RWPE2 (cell line): ENCODE results near the gene GADD45A.
A peak's percentile ranks its signal among the peaks of the same experiment; 100 is the strongest.

Experiments used
- ATAC-seq: fragments of 200-7000 bp; cut with Tn5 transposase; 3 replicates; pipeline ENCODE4 v1.9.1; 2021; ENCODE audit warnings: low read depth
- DNase-seq: peaks from one replicate; pipeline ENCODE4 v3.0.0-alpha.2; 2020; ENCODE audit warnings: low spot score
- H3K27ac ChIP-seq: fragments of 450-650 bp; 2 replicates; pipeline ENCODE4 v1.5.1; 2017; ENCODE audit warnings: mild to moderate bottlenecking; ENCODE audit not compliant: poor library complexity, severe bottlenecking
- H3K27me3 ChIP-seq: fragments of 250-450 bp; sonication (Bioruptor Pico); 2 replicates; pipeline ENCODE4 v1.5.1; 2021; ENCODE audit warnings: mild to moderate bottlenecking, moderate library complexity; ENCODE audit not compliant: insufficient read depth, poor library complexity, severe bottlenecking
- H3K36me3 ChIP-seq: fragments of 250-450 bp; sonication (Bioruptor Pico); 2 replicates; pipeline ENCODE4 v1.5.1; 2020; ENCODE audit warnings: low read depth, mild to moderate bottlenecking, moderate library complexity
- H3K4me1 ChIP-seq: fragments of 250-450 bp; sonication (Bioruptor Pico); 2 replicates; pipeline ENCODE4 v1.5.1; 2021; ENCODE audit warnings: mild to moderate bottlenecking, moderate library complexity; ENCODE audit not compliant: insufficient read depth, poor library complexity, severe bottlenecking
- H3K4me3 ChIP-seq: fragments of 250-450 bp; sonication (Bioruptor Pico); 2 replicates; pipeline ENCODE4 v1.5.1; 2021; ENCODE audit warnings: mild to moderate bottlenecking, moderate library complexity; ENCODE audit not compliant: severe bottlenecking
- H3K9me3 ChIP-seq: fragments of 250-450 bp; sonication (Bioruptor Pico); 2 replicates; pipeline ENCODE4 v1.5.1; 2021; ENCODE audit warnings: mild to moderate bottlenecking, moderate library complexity; ENCODE audit not compliant: severe bottlenecking
- CTCF ChIP-seq: fragments of 450-650 bp; IDR thresholded peaks from one replicate; pipeline ENCODE4 v1.5.1; 2017; ENCODE audit warnings: mild to moderate bottlenecking, moderate library complexity; ENCODE audit not compliant: poor library complexity, severe bottlenecking

The GADD45A gene

GRCh38 chr1:67735806-67736627, 51.0 kb downstream of the GADD45A start:
- Histone ChIP-seq H3K27ac (peak overlapping the region; percentile 76), H3K27me3 (no peaks in the 10 kb centered on the region), H3K4me3 (no peak overlapping the region), H3K4me1 (peaks cover 29% of the 10 kb centered on the region), H3K9me3 (no peaks in the 10 kb centered on the region), H3K36me3 (peaks cover 9% of the 10 kb centered on the region)
- ATAC-seq (peak; percentile 92), DNase-seq (peak; percentile 72)
- no peak for TF ChIP-seq CTCF

GRCh38 chr1:67736750-67737149, 51.7 kb downstream of the GADD45A start:
- DNase-seq (no peak), ATAC-seq (no peak)
- TF ChIP-seq CTCF: no peak
- peaks cover 29% of the 10 kb centered on the region for H3K4me1 ChIP-seq
- H3K27ac ChIP-seq: peak overlapping the region; percentile 76
- peaks cover 9% of the 10 kb centered on the region for H3K36me3 ChIP-seq
- H3K27me3 ChIP-seq: no peaks in the 10 kb centered on the region
- no peaks in the 10 kb centered on the region for H3K9me3 ChIP-seq
- H3K4me3 ChIP-seq: no peak overlapping the region

- Histone ChIP-seq H3K27ac (peak overlapping the region; percentile 76), H3K4me1 (peaks cover 29% of the 10 kb centered on the region), H3K4me3 (no peak overlapping the region), H3K9me3 (no peaks in the 10 kb centered on the region), H3K36me3 (peaks cover 9% of the 10 kb centered on the region), H3K27me3 (no peaks in the 10 kb centered on the region)
- no peak for TF ChIP-seq CTCF
- ATAC-seq: no peak
- no peak for DNase-seq
Observed at GRCh38 chr1:67737875-67738274, 52.9 kb downstream of the GADD45A start.
